DOHH2 (cell line): ENCODE results near the gene TTC27.

ENCODE experiments used
- CTCF ChIP-seq: fragments of 200-600 bp; sonication (generic); IDR thresholded peaks from one replicate; pipeline ENCODE4 v1.5.1; 2014; ENCODE audit warnings: antibody characterized with exemption, mild to moderate bottlenecking, low read depth, low read length; ENCODE audit not compliant: poor library complexity, severe bottlenecking
- EZH2phosphoT487 ChIP-seq: fragments of 200-600 bp; sonication (generic); IDR thresholded peaks from 2 replicates; pipeline ENCODE4 v1.6.1; 2017; ENCODE audit warnings: borderline replicate concordance, mild to moderate bottlenecking, antibody characterized with exemption, low read length, moderate library complexity, mixed read lengths

GRCh38 chr2:32835148-32835547 is 207.3 kb downstream of the TTC27 start:
- TF ChIP-seq CTCF: no peak
- TF ChIP-seq EZH2phosphoT487: no peak
